Measurements from ENCODE around the gene SERBP1. TPM values are rescaled to one million over a fixed set of nuclear protein-coding genes. Genes with fewer than 3 reads are reported as not detected.

The SERBP1 gene
- total RNA-seq, 1 experiment from 2014 or later = 325 TPM

- ChIA-PET RAD21 (ENCODE audit: low non-redundant PET in 1 of 2, low total read pairs in 2 of 2, uncharacterized antibody in 2 of 2, unreplicated experiment in 2 of 2) (no interaction called here), POLR2A (no interaction called here), CTCF (no interaction called here)
- Histone ChIP-seq H3K4me3 (replicated peaks in 1 of 2; ENCODE audit: low read depth in 1 of 2, low read length in 2 of 2) (no peak overlapping the region), H3K36me3 (ENCODE audit: control insufficient read depth in 1 of 2, insufficient read depth in 2 of 2, low read length in 2 of 2) (no peaks in the 10 kb centered on the region), H3K27ac (ENCODE audit: low read depth, low read length) (no peak overlapping the region), H3K4me2 (ENCODE audit: low read length) (no peak overlapping the region), H3K9me2 (ENCODE audit: insufficient read depth) (no peaks in the 10 kb centered on the region), H2AFZ (ENCODE audit: low read depth, low read length, poor library complexity, severe bottlenecking) (no peak overlapping the region), H4K20me1 (ENCODE audit: insufficient read depth) (no peaks in the 10 kb centered on the region), H3K9ac (ENCODE audit: low read length) (no peak overlapping the region), H3K79me2 (ENCODE audit: insufficient read depth, low read length) (no peaks in the 10 kb centered on the region), H3K9me3 (ENCODE audit: control insufficient read depth in 1 of 2, insufficient read depth in 1 of 2, low read depth in 1 of 2, low read length in 2 of 2) (no peaks in the 10 kb centered on the region), H3K27me3 (ENCODE audit: insufficient read depth, low read length) (no peaks in the 10 kb centered on the region), H3K4me1 (ENCODE audit: control insufficient read depth in 1 of 2, insufficient read depth in 2 of 2, low read length in 2 of 2) (no peaks in the 10 kb centered on the region)
- DNase-seq (ENCODE audit: low read depth, low spot score) = no peak
- no TSS peak for BruUV-seq (replicated peaks)
- intact Hi-C loops (cut with micrococcal nuclease) = no loop called here
- ATAC-seq = no peak
- no peak for TF ChIP-seq FOSL1 (IDR thresholded peaks at IDR 0.05; ENCODE audit: low read depth)
- TF ChIP-seq ZNF274 (IDR thresholded peaks at IDR 0.05; ENCODE audit: low read depth, low read length) = no peak
- no peak for TF ChIP-seq POLR2AphosphoS5 (IDR thresholded peaks at IDR 0.05; ENCODE audit: low read depth, low read length)
- no peak for TF ChIP-seq CEBPB (IDR thresholded peaks at IDR 0.05; ENCODE audit: low read depth)
- no peak for TF ChIP-seq ATF3 (IDR thresholded peaks at IDR 0.05)
- no peak for TF ChIP-seq EGR1 (IDR thresholded peaks at IDR 0.05; ENCODE audit: low read depth)
- TF ChIP-seq ZBTB33 (IDR thresholded peaks at IDR 0.05; ENCODE audit: extremely low read depth, insufficient replicate concordance, low read length) = no peak
- TF ChIP-seq SIN3A (IDR thresholded peaks at IDR 0.05; ENCODE audit: low read depth) = no peak
- TF ChIP-seq SRF (IDR thresholded peaks at IDR 0.05; ENCODE audit: low read depth) = no peak
- TF ChIP-seq CBX3 (IDR thresholded peaks at IDR 0.05; ENCODE audit: low read depth) = no peak
- TF ChIP-seq EZH2phosphoT487 (IDR thresholded peaks at IDR 0.05; ENCODE audit: borderline replicate concordance) = no peak
- no peak for TF ChIP-seq RAD21 (IDR thresholded peaks at IDR 0.05; ENCODE audit: low read depth)
- TF ChIP-seq YY1 (IDR thresholded peaks at IDR 0.05; ENCODE audit: extremely low read depth, insufficient replicate concordance, low read depth, low read length) = no peak
- no peak for TF ChIP-seq REST (IDR thresholded peaks at IDR 0.05; ENCODE audit: low read depth)
Measured at GRCh38 chr1:67451815-67452214, 21.6 kb upstream of the SERBP1 start.
